Right lobe of liver (tissue), 6 donors: ENCODE measurements around the gene PTCD1. TPM values are rescaled to one million over a fixed set of nuclear protein-coding genes. Genes with fewer than 3 reads are reported as not detected.

ENCODE experiments used
- ATAC-seq, 4 donors: fragments of 200-7000 bp; cut with Tn5 transposase; one replicate each; pipeline ENCODE4 v1.9.1; 2020; ENCODE audit warnings: mild to moderate bottlenecking in 4 of 4, moderate library complexity in 4 of 4
- DNase-seq, 3 donors: peaks; one replicate each; pipeline ENCODE4 v3.0.0-alpha.2; 2020
- H3K27ac ChIP-seq, 3 donors: fragments of 200-600 bp; one replicate each; pipeline ENCODE4 v1.8.0; 2022
- H3K27me3 ChIP-seq, 2 donors: fragments of 200-600 bp; one replicate each; pipeline ENCODE4 v1.8.0; 2022
- H3K36me3 ChIP-seq, 4 donors: fragments of 200-600 bp; sonication (generic) in 1 of 4; one replicate each; pipeline versions ENCODE4 v1.5.1 to v1.8.0; 2017 to 2022; ENCODE audit warnings: control low read depth in 1 of 4
- H3K4me1 ChIP-seq, 4 donors: fragments of 200-600 bp; sonication (generic) in 1 of 4; one replicate each; pipeline versions ENCODE4 v1.5.1 to v1.8.0; 2017 to 2022; ENCODE audit warnings: control low read depth in 1 of 4
- H3K4me3 ChIP-seq, 3 donors: fragments of 200-600 bp; one replicate each; pipeline ENCODE4 v1.8.0; 2022
- H3K9me3 ChIP-seq, 4 donors: fragments of 200-600 bp; sonication (generic) in 1 of 4; one replicate each; pipeline versions ENCODE4 v1.5.1 to v1.8.0; 2017 to 2022; ENCODE audit warnings: control low read depth in 1 of 4
- POLR2A ChIP-seq: fragments of 450-650 bp; IDR thresholded peaks from one replicate; pipeline ENCODE4 v1.6.1; 2017; ENCODE audit warnings: antibody characterized with exemption, mild to moderate bottlenecking
- WGBS: methylation state at CpG from one replicate; pipeline ENCODE4 v1.1.6; 2018; ENCODE audit warnings: low coverage, low lambda C conversion rate; ENCODE audit not compliant: insufficient coverage; ENCODE audit errors: missing lambda C conversion rate; 5-methylcytosine and 5-hydroxymethylcytosine counted together
- intact Hi-C, 2 donors: fragments of 100-400 bp; cut with DNase I; formaldehyde crosslinking; loops; one replicate each; pipeline versions ENCODE4 v1.11.2 to v1.14.1; 2022
- long read RNA-seq: library from polyadenylated mRNA; unstranded; transcript quantifications from one replicate; pipeline ENCODE4 v2.0.0, GENCODE V29; 2019
- total RNA-seq, 6 experiments: library from RNA; depleted of rRNA in 2 of 6; stranded (reverse); fragments of >200 nt in 2 of 6; fragmentation: NEBNext Ultra II Directional in 3 of 6; extraction: Animal tissue kit (Norgen Biotek cat#: 25700) in 3 of 6; gene quantifications; one replicate each; pipeline versions ENCODE4 v1.1.0 to v1.2.4, GENCODE V29; 2016 to 2023
- TF ChIP-seq, protein P1 (sequence below), 4 donors: fragments of 200-600 bp in 3 of 4; fragments of 450-650 bp in 1 of 4; IDR thresholded peaks; one replicate each; pipeline versions ENCODE4 v1.5.1 to v1.8.0; 2016 to 2022; ENCODE audit warnings: antibody characterized with exemption in 4 of 4, mild to moderate bottlenecking in 2 of 4
- donor health status: DM: no; HTN: yes; CAD: no.
- donor health status: DM: no; HTN: no; CAD: no.
- donor health status: DM: no; HTN: no; CAD: no.
- donor health status: DM: no; HTN: yes; CAD: no.
- donor health status: DM: no; HTN: yes; CAD: no.

PTCD1 gene, protein sequence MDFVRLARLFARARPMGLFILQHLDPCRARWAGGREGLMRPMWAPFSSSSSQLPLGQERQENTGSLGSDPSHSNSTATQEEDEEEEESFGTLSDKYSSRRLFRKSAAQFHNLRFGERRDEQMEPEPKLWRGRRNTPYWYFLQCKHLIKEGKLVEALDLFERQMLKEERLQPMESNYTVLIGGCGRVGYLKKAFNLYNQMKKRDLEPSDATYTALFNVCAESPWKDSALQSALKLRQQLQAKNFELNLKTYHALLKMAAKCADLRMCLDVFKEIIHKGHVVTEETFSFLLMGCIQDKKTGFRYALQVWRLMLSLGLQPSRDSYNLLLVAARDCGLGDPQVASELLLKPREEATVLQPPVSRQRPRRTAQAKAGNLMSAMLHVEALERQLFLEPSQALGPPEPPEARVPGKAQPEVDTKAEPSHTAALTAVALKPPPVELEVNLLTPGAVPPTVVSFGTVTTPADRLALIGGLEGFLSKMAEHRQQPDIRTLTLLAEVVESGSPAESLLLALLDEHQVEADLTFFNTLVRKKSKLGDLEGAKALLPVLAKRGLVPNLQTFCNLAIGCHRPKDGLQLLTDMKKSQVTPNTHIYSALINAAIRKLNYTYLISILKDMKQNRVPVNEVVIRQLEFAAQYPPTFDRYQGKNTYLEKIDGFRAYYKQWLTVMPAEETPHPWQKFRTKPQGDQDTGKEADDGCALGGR
- 1 to 10 TPM; 2.4 to 5.3 (median 2.8) TPM for total RNA-seq
- long read RNA-seq, full-length matches to known transcripts: 2 of 6 reads
- long read RNA-seq, partial matches to known transcripts: 0 of 6 reads
- long read RNA-seq, other reads (novel, unspliced or antisense): 4 of 6 reads

DNA sequence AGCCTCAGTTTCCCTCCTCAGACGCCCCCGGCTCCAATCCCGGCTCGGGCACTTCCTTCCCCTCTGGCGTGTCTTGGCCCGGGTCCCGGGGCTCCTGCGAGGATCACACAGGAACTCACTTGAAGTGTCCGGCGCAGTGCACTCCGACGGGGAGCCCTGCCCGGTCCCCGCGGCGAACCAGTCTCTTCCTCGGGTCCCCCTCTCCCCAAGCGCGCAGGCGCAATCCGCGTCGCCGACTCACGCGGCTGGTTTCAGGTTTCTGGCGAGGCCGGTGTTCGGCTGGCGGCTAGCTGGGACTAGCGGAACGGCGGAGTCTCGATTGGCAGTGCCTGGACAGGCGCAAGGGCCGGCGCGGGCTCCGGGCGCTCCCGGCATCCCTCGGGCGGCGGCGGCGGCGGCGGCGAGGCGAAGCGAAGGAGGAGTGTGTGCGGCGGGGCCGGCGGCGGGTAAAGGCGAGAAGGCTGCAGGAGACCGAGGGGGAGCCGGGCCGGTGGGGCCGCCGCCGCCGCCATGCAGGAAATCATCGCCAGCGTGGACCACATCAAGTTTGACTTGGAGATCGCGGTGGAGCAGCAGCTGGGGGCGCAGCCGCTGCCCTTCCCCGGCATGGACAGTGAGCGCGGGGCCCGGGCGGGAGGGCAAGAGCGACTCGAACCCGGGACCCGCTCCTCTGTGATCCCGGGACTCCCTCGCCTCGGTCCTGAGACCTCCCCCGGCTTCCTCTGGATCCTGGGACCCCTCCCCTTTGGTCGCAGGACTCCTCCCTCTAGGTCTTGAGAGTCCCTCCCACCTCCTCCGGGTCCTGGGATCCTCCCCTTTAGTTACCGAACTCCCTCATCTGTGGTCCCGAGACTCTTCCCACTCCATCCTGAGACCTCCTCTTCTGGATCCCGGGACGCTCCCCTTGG is at the start of gene PTCD1, which contains the start of gene CPSF4:
TSS of gene PTCD1 (minus strand) at position 226 of the 908 bp plus-strand sequence. CDS start 3,556 bp downstream, outside the sequence.
TSS of gene CPSF4 (plus strand) at position 371 of the 908 bp plus-strand sequence. CDS start at position 511, 140 bp downstream.
- H3K27ac ChIP-seq: peak within 1 kb of the TSS; percentile 21 to 69 (median 65)
- peaks cover 0 to 11% (median 5%) of the 10 kb centered on the region in 4 donors for H3K4me1 ChIP-seq
- intact Hi-C loops: no loop called here
- peak; percentile 96 to 98 (median 96) for ATAC-seq
- H3K4me3 ChIP-seq: peak within 1 kb of the TSS; percentile 65 to 99 (median 99)
- peak; percentile 62 for TF ChIP-seq POLR2A
- TF ChIP-seq, protein P1, sequence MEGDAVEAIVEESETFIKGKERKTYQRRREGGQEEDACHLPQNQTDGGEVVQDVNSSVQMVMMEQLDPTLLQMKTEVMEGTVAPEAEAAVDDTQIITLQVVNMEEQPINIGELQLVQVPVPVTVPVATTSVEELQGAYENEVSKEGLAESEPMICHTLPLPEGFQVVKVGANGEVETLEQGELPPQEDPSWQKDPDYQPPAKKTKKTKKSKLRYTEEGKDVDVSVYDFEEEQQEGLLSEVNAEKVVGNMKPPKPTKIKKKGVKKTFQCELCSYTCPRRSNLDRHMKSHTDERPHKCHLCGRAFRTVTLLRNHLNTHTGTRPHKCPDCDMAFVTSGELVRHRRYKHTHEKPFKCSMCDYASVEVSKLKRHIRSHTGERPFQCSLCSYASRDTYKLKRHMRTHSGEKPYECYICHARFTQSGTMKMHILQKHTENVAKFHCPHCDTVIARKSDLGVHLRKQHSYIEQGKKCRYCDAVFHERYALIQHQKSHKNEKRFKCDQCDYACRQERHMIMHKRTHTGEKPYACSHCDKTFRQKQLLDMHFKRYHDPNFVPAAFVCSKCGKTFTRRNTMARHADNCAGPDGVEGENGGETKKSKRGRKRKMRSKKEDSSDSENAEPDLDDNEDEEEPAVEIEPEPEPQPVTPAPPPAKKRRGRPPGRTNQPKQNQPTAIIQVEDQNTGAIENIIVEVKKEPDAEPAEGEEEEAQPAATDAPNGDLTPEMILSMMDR (IDR thresholded peaks at IDR 0.05): no peak
- no peaks in the 10 kb centered on the region for H3K9me3 ChIP-seq
- peaks cover 0 to 10% (median 2%) of the 10 kb centered on the region in 4 donors for H3K36me3 ChIP-seq
- 2% methylated on average over 6 of the region's 89 CpGs for WGBS
- no peaks in the 10 kb centered on the region for H3K27me3 ChIP-seq
- DNase-seq: peak; percentile 96 to 97 (median 97)

DNA sequence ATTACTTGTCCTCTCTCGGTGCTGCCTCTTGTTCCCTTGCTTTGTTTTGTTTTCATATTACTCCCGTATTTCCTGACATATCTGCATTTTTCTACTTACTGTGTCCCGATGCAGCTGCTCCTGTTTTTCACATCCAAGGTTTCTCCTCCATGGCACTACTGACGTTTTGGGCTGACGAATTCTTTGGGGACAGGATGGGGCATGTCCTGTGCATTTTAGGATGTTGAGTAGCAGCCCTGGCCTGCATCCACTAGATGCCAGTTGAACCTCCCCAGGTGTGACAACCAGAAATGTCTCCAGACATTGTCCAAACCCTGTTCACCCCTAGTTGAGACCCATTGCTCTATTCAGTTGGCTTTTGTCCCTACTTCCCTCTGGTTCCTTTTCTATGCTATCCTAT is 46.5 kb upstream of the PTCD1 start:
- H3K9me3 ChIP-seq: no peaks in the 10 kb centered on the region
- H3K36me3 ChIP-seq: peaks cover 0 to 2% (median 0%) of the 10 kb centered on the region in 4 donors
- H3K27me3 ChIP-seq: no peaks in the 10 kb centered on the region
- H3K4me1 ChIP-seq: no peaks in the 10 kb centered on the region
- H3K4me3 ChIP-seq: no peak overlapping the region
- 86% methylated on average over 5 of the region's 5 CpGs for WGBS
- DNase-seq (no peak), ATAC-seq (no peak)
- no peak for TF ChIP-seq POLR2A
- TF ChIP-seq, protein P1 (IDR thresholded peaks at IDR 0.05): no peak
- intact Hi-C loops: no loop called here
- no peak overlapping the region for H3K27ac ChIP-seq

DNA sequence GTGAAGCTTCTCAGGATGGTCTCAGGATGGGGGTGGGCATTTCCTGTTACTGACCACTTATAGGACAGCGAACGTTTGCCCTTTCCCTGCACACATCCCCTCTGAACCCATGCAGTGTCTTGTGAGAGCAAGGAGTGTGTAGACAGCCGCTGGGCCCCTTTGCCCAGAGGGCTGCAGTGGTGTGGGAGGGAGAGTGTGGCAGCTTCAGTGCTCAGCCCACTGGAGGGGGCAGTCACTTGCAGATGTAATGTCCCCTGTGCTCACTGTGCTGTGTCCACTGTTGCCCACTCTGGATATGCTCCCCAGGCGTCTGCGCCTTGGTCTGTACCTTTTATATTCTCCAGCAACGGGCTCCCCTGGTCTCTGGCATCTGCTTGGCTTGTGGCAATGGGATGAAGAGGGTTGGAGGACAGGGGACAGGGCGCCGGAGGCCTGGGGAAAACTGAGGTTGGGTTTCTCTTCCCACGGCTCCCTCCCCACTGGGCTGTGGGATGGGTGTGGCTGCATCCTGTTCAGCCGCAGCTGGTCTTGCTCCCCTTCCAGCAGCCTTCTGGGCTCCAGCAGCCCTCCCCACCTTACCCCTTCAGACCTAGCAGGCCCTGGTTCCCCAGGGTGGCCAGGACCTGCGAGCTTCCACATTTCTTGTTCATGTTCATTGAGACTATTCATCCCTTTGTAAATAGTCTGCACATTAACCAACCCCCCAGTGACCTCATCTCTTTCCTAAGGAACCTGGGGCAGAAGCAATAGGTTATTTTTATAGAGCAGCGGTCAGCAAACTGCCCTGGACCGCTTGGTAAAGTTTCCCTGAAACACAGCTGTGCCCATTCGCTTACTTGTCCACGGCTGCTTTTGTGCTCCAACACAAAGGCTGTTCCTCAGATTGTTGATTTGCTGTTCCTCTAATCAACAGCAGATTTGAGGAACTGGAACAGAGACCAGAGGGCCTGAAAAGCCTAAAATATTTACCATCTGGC is 40.2 kb upstream of the PTCD1 start:
- Histone ChIP-seq H3K4me1 (peaks cover 0 to 2% (median 0%) of the 10 kb centered on the region in 4 donors), H3K9me3 (no peaks in the 10 kb centered on the region), H3K4me3 (no peak overlapping the region), H3K27ac (no peak overlapping the region), H3K27me3 (no peaks in the 10 kb centered on the region), H3K36me3 (no peaks in the 10 kb centered on the region)
- 60% methylated on average over 4 of the region's 15 CpGs for WGBS
- ATAC-seq (peak in 2 of 4 donors; percentile 25 to 59), DNase-seq (no peak)
- intact Hi-C loops: no loop called here
- TF ChIP-seq POLR2A: no peak
- TF ChIP-seq, protein P1 (IDR thresholded peaks at IDR 0.05): no peak
